T-helper 2 cell treated with Interferon-gamma antibody and Interleukin-4, amounts not matched to agents 5 μg/mL and 100 μg/mL, for 36 hours (primary cell): Measurements from ENCODE around the gene PLIN4.

Experiments
- DNase-seq: peaks from one replicate; pipeline ENCODE4 v3.0.0; 2021; ENCODE audit warnings: low spot score
- H3K27ac Mint-ChIP-seq: one replicate; pipeline ENCODE4 v1.8.0; 2021; ENCODE audit warnings: mild to moderate bottlenecking, mixed read lengths
- H3K27me3 Mint-ChIP-seq: one replicate; pipeline ENCODE4 v1.8.0; 2021; ENCODE audit warnings: low read depth, mixed read lengths
- H3K36me3 Mint-ChIP-seq: one replicate; pipeline ENCODE4 v1.8.0; 2021; ENCODE audit warnings: low read depth, mixed read lengths
- H3K4me1 Mint-ChIP-seq: one replicate; pipeline ENCODE4 v1.8.0; 2021; ENCODE audit warnings: low read depth, mixed read lengths
- H3K4me3 Mint-ChIP-seq: one replicate; pipeline ENCODE4 v1.8.0; 2022; ENCODE audit warnings: mild to moderate bottlenecking, moderate library complexity, mixed read lengths
- H3K9me3 Mint-ChIP-seq: one replicate; pipeline ENCODE4 v1.8.0; 2021; ENCODE audit warnings: mixed read lengths

The PLIN4 gene

GRCh38 chr19:4501691-4502090, 16.6 kb downstream of the PLIN4 start:
- Mint-ChIP-seq H3K27ac (no peak overlapping the region), H3K4me3 (no peak overlapping the region), H3K9me3 (no peaks in the 10 kb centered on the region), H3K36me3 (peaks cover 4% of the 10 kb centered on the region), H3K27me3 (no peaks in the 10 kb centered on the region), H3K4me1 (peaks cover 4% of the 10 kb centered on the region)
- DNase-seq: no peak

DNA sequence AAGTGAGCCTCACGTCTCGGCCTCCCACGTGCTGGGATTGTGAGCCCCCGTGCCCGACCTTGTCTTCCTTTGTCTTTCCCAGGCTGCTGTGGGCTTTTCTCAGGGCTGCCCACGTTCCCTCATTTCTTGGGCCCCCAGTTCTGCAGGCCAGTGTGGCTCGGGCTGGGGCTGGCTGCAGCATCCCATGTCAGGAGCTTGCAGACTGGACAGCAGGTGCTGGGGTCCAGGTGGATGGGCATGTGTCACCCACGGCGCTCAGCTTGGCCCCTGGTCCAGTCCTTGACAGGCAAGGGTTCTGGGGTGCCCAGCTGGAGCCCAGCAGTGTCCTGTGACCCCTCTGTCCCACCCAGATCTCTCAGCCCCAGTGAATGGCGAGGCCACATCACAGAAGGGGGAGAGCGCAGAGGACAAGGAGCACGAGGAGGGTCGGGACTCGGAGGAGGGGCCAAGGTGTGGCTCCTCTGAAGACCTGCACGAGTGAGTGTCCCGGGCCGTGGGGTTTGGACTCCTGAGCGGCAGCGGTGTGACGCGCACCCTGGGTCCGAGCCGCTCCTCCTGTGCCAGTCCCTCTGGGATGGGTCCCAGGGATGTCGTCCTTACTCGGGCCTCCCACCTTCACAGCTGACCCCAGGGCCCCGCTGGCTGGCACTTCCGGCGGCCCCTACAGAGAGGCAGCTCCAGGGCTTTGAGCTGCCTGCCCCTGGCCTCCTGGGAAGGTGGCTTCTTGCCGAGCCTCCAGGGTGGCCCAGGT, 17.3 kb downstream of the PLIN4 start:
- no peak overlapping the region for H3K4me3 Mint-ChIP-seq
- no peak for DNase-seq
- no peaks in the 10 kb centered on the region for H3K27me3 Mint-ChIP-seq
- no peak overlapping the region for H3K27ac Mint-ChIP-seq
- peaks cover 1% of the 10 kb centered on the region for H3K36me3 Mint-ChIP-seq
- no peaks in the 10 kb centered on the region for H3K4me1 Mint-ChIP-seq
- no peaks in the 10 kb centered on the region for H3K9me3 Mint-ChIP-seq

DNA sequence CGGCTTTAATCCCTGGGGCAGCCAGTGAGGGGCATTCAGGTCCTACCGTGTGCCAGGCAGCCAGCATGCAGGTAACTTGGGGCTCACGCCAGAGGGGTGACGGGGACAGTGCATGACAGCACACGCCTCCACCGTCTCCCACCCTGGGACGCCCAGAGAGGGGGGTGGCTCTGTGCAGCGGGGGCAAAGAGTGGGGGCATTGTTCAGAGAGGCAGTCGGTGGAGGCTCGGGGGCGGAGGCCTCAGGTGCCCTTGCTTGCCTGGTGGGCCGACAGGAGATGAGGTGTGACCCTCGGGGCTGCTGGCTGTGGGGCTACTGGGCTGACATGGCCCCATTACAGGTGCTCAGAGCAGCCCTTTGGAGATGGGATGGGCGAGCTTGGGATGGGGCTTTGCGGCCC, 18.4 kb downstream of the PLIN4 start:
- Mint-ChIP-seq H3K36me3 (peaks cover 6% of the 10 kb centered on the region), H3K4me3 (no peak overlapping the region), H3K9me3 (no peaks in the 10 kb centered on the region), H3K4me1 (no peaks in the 10 kb centered on the region), H3K27me3 (no peaks in the 10 kb centered on the region), H3K27ac (no peak overlapping the region)
- no peak for DNase-seq

GRCh38 chr19:4499318-4499717, 19.0 kb downstream of the PLIN4 start:
- Mint-ChIP-seq H3K36me3 (peaks cover 6% of the 10 kb centered on the region), H3K9me3 (no peaks in the 10 kb centered on the region), H3K27ac (no peak overlapping the region), H3K27me3 (no peaks in the 10 kb centered on the region), H3K4me3 (no peak overlapping the region), H3K4me1 (no peaks in the 10 kb centered on the region)
- no peak for DNase-seq

GRCh38 chr19:4498694-4499093, 19.6 kb downstream of the PLIN4 start:
- H3K27me3 Mint-ChIP-seq: no peaks in the 10 kb centered on the region
- no peak overlapping the region for H3K27ac Mint-ChIP-seq
- no peak overlapping the region for H3K4me3 Mint-ChIP-seq
- no peaks in the 10 kb centered on the region for H3K9me3 Mint-ChIP-seq
- peaks cover 6% of the 10 kb centered on the region for H3K36me3 Mint-ChIP-seq
- H3K4me1 Mint-ChIP-seq: no peaks in the 10 kb centered on the region
- DNase-seq: no peak

- Mint-ChIP-seq H3K4me1 (no peaks in the 10 kb centered on the region), H3K4me3 (no peak overlapping the region), H3K36me3 (peaks cover 6% of the 10 kb centered on the region), H3K27me3 (no peaks in the 10 kb centered on the region), H3K27ac (no peak overlapping the region), H3K9me3 (no peaks in the 10 kb centered on the region)
- DNase-seq: no peak
These were observed 20.4 kb downstream of the PLIN4 start for GRCh38 chr19:4497770-4498389.

DNA sequence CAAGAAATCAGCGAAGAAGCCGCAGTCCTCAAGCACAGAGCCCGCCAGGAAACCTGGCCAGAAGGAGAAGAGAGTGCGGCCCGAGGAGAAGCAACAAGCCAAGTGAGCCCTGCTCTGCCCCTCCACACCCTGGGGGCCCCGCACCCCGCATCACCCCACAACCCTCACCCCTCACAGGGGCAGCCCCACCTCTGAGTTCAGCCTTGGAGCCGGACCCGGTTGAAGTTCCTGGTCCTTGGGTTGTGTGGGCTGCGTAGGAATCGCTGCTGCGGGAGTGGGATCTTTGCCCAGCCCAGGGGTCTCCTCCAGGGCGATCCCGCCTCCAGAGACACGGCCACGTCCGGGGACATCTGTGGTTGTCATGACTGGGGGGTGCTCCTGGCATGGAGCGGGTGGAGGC, 22.0 kb downstream of the PLIN4 start:
- no peak overlapping the region for H3K27ac Mint-ChIP-seq
- no peaks in the 10 kb centered on the region for H3K4me1 Mint-ChIP-seq
- DNase-seq: no peak
- no peaks in the 10 kb centered on the region for H3K9me3 Mint-ChIP-seq
- H3K36me3 Mint-ChIP-seq: peaks cover 6% of the 10 kb centered on the region
- no peak overlapping the region for H3K4me3 Mint-ChIP-seq
- H3K27me3 Mint-ChIP-seq: no peaks in the 10 kb centered on the region

DNA sequence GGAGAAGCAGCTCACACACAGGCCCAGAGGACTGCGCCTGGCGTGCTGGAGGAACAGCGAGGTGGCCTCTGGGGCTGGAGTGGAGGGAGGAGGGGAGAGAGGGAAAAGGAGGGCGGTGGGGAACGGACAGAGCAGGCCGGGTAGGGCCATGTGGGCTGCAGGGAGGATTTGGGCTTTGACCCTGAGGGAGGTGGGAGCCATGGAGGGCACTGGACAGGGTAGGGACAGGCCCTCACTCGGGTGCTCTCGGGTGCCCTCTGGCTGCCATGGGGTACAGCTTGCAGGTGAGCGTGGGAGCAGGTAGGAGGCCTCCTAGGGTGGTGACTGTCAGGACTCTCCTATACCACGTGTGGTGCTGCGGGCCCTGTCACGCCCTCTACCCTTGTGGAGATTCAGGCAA, 22.8 kb downstream of the PLIN4 start:
- no peak overlapping the region for H3K4me3 Mint-ChIP-seq
- H3K4me1 Mint-ChIP-seq: no peaks in the 10 kb centered on the region
- no peaks in the 10 kb centered on the region for H3K27me3 Mint-ChIP-seq
- H3K36me3 Mint-ChIP-seq: peaks cover 8% of the 10 kb centered on the region
- H3K9me3 Mint-ChIP-seq: no peaks in the 10 kb centered on the region
- no peak for DNase-seq
- H3K27ac Mint-ChIP-seq: no peak overlapping the region

DNA sequence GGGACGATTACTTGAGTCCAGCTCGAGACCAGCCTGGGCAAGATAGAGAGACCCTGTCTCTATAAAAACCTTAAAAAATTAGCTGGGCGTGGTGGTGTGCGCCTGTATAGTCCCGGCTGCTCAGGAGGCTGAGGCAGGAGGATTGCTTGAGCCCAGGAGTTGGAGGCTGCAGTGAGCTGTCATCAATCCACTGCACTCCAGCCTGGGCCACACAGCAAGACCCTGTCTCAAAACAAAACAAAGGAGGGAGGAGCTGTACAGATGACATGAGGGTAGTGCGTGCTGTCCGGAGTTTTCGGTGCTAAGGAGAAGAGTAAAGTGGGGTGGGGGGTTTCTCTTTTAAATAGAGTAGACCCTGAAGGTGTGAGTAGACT, 23.6 kb downstream of the PLIN4 start:
- no peaks in the 10 kb centered on the region for H3K27me3 Mint-ChIP-seq
- no peak overlapping the region for H3K4me3 Mint-ChIP-seq
- no peak overlapping the region for H3K27ac Mint-ChIP-seq
- peaks cover 14% of the 10 kb centered on the region for H3K36me3 Mint-ChIP-seq
- H3K4me1 Mint-ChIP-seq: no peaks in the 10 kb centered on the region
- H3K9me3 Mint-ChIP-seq: no peaks in the 10 kb centered on the region
- no peak for DNase-seq

DNA sequence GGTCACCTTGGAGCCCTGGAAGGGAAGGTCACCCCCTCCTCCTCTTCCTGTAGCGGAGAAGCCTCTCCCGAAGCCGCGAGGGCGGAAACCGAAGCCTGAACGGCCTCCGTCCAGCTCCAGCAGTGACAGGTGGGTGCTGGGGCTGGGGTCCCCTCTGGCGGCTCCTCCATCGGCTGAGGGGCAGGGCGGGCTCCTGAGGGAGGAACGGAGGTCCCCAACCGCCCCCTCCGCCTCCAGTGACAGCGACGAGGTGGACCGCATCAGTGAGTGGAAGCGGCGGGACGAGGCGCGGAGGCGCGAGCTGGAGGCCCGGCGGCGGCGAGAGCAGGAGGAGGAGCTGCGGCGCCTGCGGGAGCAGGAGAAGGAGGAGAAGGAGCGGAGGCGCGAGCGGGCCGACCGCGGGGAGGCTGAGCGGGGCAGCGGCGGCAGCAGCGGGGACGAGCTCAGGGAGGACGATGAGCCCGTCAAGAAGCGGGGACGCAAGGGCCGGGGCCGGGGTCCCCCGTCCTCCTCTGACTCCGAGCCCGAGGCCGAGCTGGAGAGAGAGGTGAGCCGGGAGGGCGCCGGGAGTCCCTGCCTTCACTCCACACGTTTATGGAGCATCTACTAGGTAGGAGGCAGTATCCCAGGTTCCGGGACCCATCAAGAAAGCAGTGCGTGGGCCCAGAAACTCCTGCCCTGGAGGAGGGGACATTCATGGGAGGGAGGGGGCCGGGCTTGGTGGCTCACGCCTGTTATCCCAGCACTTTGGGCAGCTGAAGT, 24.2 kb downstream of the PLIN4 start:
- Mint-ChIP-seq H3K27ac (no peak overlapping the region), H3K9me3 (no peaks in the 10 kb centered on the region), H3K27me3 (no peaks in the 10 kb centered on the region), H3K36me3 (peaks cover 15% of the 10 kb centered on the region), H3K4me1 (no peaks in the 10 kb centered on the region), H3K4me3 (no peak overlapping the region)
- no peak for DNase-seq

GRCh38 chr19:4493104-4493928, 25.0 kb downstream of the PLIN4 start:
- no peaks in the 10 kb centered on the region for H3K4me1 Mint-ChIP-seq
- no peaks in the 10 kb centered on the region for H3K9me3 Mint-ChIP-seq
- no peak for DNase-seq
- H3K4me3 Mint-ChIP-seq: no peak overlapping the region
- no peaks in the 10 kb centered on the region for H3K27me3 Mint-ChIP-seq
- H3K36me3 Mint-ChIP-seq: peaks cover 15% of the 10 kb centered on the region
- no peak overlapping the region for H3K27ac Mint-ChIP-seq

DNA sequence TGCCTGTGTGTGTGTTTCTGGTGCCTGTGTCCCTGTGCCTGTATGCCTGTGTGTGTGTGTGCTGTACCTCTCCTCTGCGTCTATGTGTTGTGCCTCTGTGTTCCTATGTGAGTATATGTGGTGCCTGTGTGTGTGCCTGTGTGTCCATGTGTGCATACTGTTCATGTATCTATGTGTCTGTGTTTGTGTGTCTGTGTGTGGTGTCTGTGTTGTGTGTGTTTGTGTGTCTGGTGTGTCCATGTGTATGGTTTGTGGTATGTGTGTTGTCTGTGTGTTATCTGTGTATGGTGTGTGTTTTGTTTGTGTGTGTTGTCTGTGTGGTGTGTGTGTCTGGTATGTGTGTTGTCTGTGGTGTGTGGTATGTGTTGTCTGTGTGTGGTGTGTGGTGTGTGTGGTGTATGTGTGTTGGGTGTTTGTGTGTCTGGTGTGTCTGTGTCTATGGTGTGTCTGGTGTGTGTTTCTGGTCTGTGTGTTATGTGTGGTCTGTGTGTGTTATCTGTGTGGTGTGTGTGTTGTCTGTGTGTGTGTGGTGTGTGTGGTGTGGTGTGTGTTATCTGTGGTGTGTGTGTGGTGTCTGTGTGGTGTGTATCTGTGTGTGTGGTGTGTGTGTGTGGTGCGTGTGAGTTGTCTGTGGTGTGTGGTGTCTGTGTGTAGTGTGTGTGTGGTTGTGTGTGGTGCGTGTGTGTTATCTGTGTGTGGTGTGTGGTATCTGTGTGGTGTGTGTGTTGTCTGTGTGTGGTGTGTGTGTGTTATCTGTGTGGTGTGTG, 25.8 kb downstream of the PLIN4 start:
- Mint-ChIP-seq H3K9me3 (no peaks in the 10 kb centered on the region), H3K27me3 (no peaks in the 10 kb centered on the region), H3K36me3 (peaks cover 16% of the 10 kb centered on the region), H3K27ac (no peak overlapping the region), H3K4me1 (no peaks in the 10 kb centered on the region), H3K4me3 (no peak overlapping the region)
- no peak for DNase-seq

DNA sequence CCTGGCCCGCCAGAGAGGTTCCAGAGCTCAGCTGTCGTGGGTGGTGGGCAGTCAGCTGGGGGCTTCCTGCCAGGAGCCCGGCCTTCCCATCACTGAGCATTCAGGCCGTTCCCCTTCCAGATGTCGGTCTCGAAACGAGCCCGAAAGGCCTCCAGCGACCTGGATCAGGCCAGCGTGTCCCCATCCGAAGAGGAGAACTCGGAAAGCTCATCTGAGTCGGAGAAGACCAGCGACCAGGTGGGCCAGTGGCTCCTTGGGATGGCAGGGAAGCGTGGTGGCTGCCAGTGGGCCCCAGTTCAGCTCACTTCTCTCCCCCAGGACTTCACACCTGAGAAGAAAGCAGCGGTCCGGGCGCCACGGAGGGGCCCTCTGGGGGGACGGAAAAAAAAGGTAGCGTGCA, 26.8 kb downstream of the PLIN4 start:
- H3K9me3 Mint-ChIP-seq: no peaks in the 10 kb centered on the region
- no peak overlapping the region for H3K4me3 Mint-ChIP-seq
- DNase-seq: no peak
- peaks cover 23% of the 10 kb centered on the region for H3K36me3 Mint-ChIP-seq
- no peak overlapping the region for H3K27ac Mint-ChIP-seq
- H3K27me3 Mint-ChIP-seq: no peaks in the 10 kb centered on the region
- H3K4me1 Mint-ChIP-seq: no peaks in the 10 kb centered on the region
